Endothelial cell of umbilical vein (primary cell): Measurements from ENCODE around the gene ARRB1. TPM values are rescaled to one million over a fixed set of nuclear protein-coding genes. Genes with fewer than 3 reads are reported as not detected.
"Not testable (repeated sequence)": the region's sequence is repeated elsewhere in the genome, so short reads cannot be mapped to it uniquely, and the experiment has no call there.

ENCODE experiments used
- BruUV-seq: library from RNA; stranded (reverse); fragments of 400-500 nt; replicated peaks from 2 replicates; lab custom pipeline; 2021; lab: Mats Ljungman, UMichigan
- CTCF ChIA-PET: fragments of 300-600, 350-600 bp; sonication (Branson Sonifier 250); formaldehyde crosslinking; loops from one replicate; lab custom pipeline; 2021; ENCODE audit warnings: antibody characterized with exemption, inconsistent platforms; lab: Charles Lee
- POLR2A ChIA-PET: fragments of 300-600, 350-600 bp; sonication (Branson Sonifier 250); formaldehyde crosslinking; loops from one replicate; lab custom pipeline; 2021; ENCODE audit warnings: antibody characterized with exemption, inconsistent platforms; lab: Charles Lee
- DNase-seq: peaks from one replicate; pipeline ENCODE4 v3.0.0-alpha.2; 2011; ENCODE audit warnings: low read depth, low spot score
- FAIRE-seq: peaks from 2 replicates; lab custom pipeline; 2011; peaks lifted over from hg19 to GRCh38; lab: Jason Lieb, UNC
- H2AFZ ChIP-seq: 2 replicates; pipeline ENCODE4 v1.6.0; 2012; ENCODE audit warnings: low read depth, low read length, control low read depth, inconsistent platforms
- H3K27ac ChIP-seq: 2 replicates; pipeline ENCODE4 v1.5.1; 2011; ENCODE audit warnings: low read depth, mild to moderate bottlenecking, control low read depth, low read length, moderate library complexity; ENCODE audit not compliant: insufficient read depth
- H3K27me3 ChIP-seq, 2 experiments: 2 replicates each; pipeline versions ENCODE4 v1.6.0 to v1.6.1; 2011; ENCODE audit warnings: low read length in 2 of 2, mixed read lengths in 1 of 2; ENCODE audit not compliant: control insufficient read depth in 2 of 2, insufficient read depth in 2 of 2
- H3K36me3 ChIP-seq, 2 experiments: 2 replicates in 1 of 2; 3 replicates in 1 of 2; pipeline ENCODE4 v1.5.1; 2011; ENCODE audit warnings: low read length in 2 of 2, mild to moderate bottlenecking in 1 of 2, moderate library complexity in 1 of 2; ENCODE audit not compliant: control insufficient read depth in 2 of 2, insufficient read depth in 2 of 2; ENCODE audit errors: extremely low read depth in 1 of 2
- H3K4me1 ChIP-seq: 3 replicates; pipeline ENCODE4 v1.5.1; 2011; ENCODE audit warnings: mild to moderate bottlenecking, low read length; ENCODE audit not compliant: control insufficient read depth, insufficient read depth; ENCODE audit errors: extremely low read depth
- H3K4me2 ChIP-seq: 2 replicates; pipeline ENCODE4 v1.6.1; 2011; ENCODE audit warnings: low read length, control low read depth, mixed read lengths; ENCODE audit not compliant: insufficient read depth
- H3K4me3 ChIP-seq, 3 experiments: fragments of 200-600 bp in 1 of 3; sonication (generic), shearing (Covaris generic) in 1 of 3; replicated peaks in 1 of 3; 2 replicates each; pipeline ENCODE4 v1.5.1; 2011 to 2016; ENCODE audit warnings: control low read depth in 3 of 3, low read length in 3 of 3, mild to moderate bottlenecking in 2 of 3, inconsistent platforms in 1 of 3, low read depth in 1 of 3, moderate library complexity in 1 of 3; ENCODE audit not compliant: insufficient read depth in 1 of 3
- H3K79me2 ChIP-seq: 2 replicates; pipeline ENCODE4 v1.6.0; 2012; ENCODE audit warnings: low read length, inconsistent platforms; ENCODE audit not compliant: control insufficient read depth, insufficient read depth
- H3K9ac ChIP-seq: replicated peaks from 2 replicates; pipeline ENCODE3; 2011; ENCODE audit warnings: low read length, control low read depth; ENCODE audit not compliant: insufficient read depth; ENCODE audit errors: extremely low read depth
- H3K9me1 ChIP-seq: replicated peaks from 3 replicates; pipeline ENCODE4 v1.6.0; 2011; ENCODE audit warnings: mild to moderate bottlenecking, low read length; ENCODE audit not compliant: control insufficient read depth, insufficient read depth; ENCODE audit errors: extremely low read depth
- H3K9me3 ChIP-seq: replicated peaks from 2 replicates; pipeline ENCODE4 v1.5.1; 2012; ENCODE audit warnings: low read length, inconsistent platforms; ENCODE audit not compliant: control insufficient read depth, insufficient read depth
- H4K20me1 ChIP-seq: replicated peaks from 2 replicates; pipeline ENCODE3; 2011; ENCODE audit warnings: mild to moderate bottlenecking, low read length; ENCODE audit not compliant: control insufficient read depth, insufficient read depth; ENCODE audit errors: extremely low read depth
- dilution Hi-C: fragments of 300-500 bp; cut with MboI; formaldehyde crosslinking; loops from one replicate; pipeline ENCODE4 v1.15.0; 2019; ENCODE audit warnings: low sequenced_read_pairs; ENCODE audit not compliant: extremely low pct_ligation_motif_present
- intact Hi-C: fragments of 100-400 bp; cut with micrococcal nuclease; formaldehyde crosslinking; loops from one replicate; pipeline ENCODE4 v1.10.0; 2022
- polyA plus RNA-seq, 4 experiments: library from polyadenylated mRNA; depleted of rRNA in 3 of 4; stranded (reverse) in 3 of 4; unstranded in 1 of 4; fragments of >200 nt; gene quantifications; 2 replicates each; pipeline versions ENCODE4 v1.2.1 to v1.2.3, GENCODE V29; 2011 to 2012; ENCODE audit warnings: missing spikeins in 1 of 4
- total RNA-seq: library from RNA; stranded (reverse); gene quantifications from 2 replicates; pipeline ENCODE4 v1.2.3, GENCODE V29; 2021

ARRB1 gene
- total and polyA plus RNA-seq, 2 donors (not counting 3 experiments of a cell fraction or from before 2014, with no cell fraction given) = 63.9 to 92.6 TPM

- H3K36me3 ChIP-seq, DNase-seq, intact Hi-C loops, H3K9ac ChIP-seq, POLR2A ChIA-PET, H3K4me3 ChIP-seq, H3K27ac ChIP-seq, BruUV-seq, H3K4me2 ChIP-seq, H4K20me1 ChIP-seq, H3K9me3 ChIP-seq, H3K9me1 ChIP-seq, FAIRE-seq, H3K27me3 ChIP-seq, dilution Hi-C loops, H2AFZ ChIP-seq: not testable (repeated sequence)
- peaks cover 15% of the 10 kb centered on the region for H3K79me2 ChIP-seq
- H3K4me1 ChIP-seq = peaks cover 32% of the 10 kb centered on the region
- CTCF ChIA-PET = interaction anchor here (1.3 to 7.7 kb wide), 7 partner anchors 8 to 52 kb away, joined by 3 to 76 read pairs (median 5); no protein-coding TSS in a partner anchor
These were observed 20.2 kb downstream of the ARRB1 start for GRCh38 chr11:75331304-75331703.

- H3K27me3 ChIP-seq, H3K27ac ChIP-seq, H3K36me3 ChIP-seq, H3K4me2 ChIP-seq, H3K4me3 ChIP-seq, POLR2A ChIA-PET, DNase-seq, H3K9ac ChIP-seq, FAIRE-seq, intact Hi-C loops, H4K20me1 ChIP-seq, H2AFZ ChIP-seq, BruUV-seq, H3K9me1 ChIP-seq, H3K9me3 ChIP-seq, dilution Hi-C loops: not testable (repeated sequence)
- CTCF ChIA-PET = interaction anchor here (1.1 to 7.7 kb wide), 10 partner anchors 8 to 60 kb away, joined by 3 to 76 read pairs (median 4); no protein-coding TSS in a partner anchor
- peaks cover 36% of the 10 kb centered on the region for H3K4me1 ChIP-seq
- peaks cover 12% of the 10 kb centered on the region for H3K79me2 ChIP-seq
These were observed 20.6 kb downstream of the ARRB1 start for GRCh38 chr11:75330886-75331285.
